HG03159 (cell line): ENCODE measurements around the gene TAF6L.
A peak's percentile ranks its signal among the peaks of the same experiment; 100 is the strongest.
"Not testable (repeated sequence)": the region's sequence is repeated elsewhere in the genome, so short reads cannot be mapped to it uniquely, and the experiment has no call there.

Experiments used
- ATAC-seq: cut with Tn5 transposase; IDR thresholded peaks from one replicate; pipeline ENCODE4 v1.9.1; 2021; ENCODE audit warnings: mild to moderate bottlenecking, moderate library complexity; ENCODE audit not compliant: unreplicated experiment

Gene TAF6L

GRCh38 chr11:62757846-62758788 is 13.1 kb upstream of the TAF6L start:
- ATAC-seq, result no peak

- not testable (repeated sequence) for ATAC-seq
These were observed 10.3 kb upstream of the TAF6L start for GRCh38 chr11:62760867-62761227.

- ATAC-seq, result no peak
These were observed 435 bp upstream of the TAF6L start for GRCh38 chr11:62770778-62771143.

GRCh38 chr11:62774407-62774806 is 3.2 kb downstream of the TAF6L start:
- no peak for ATAC-seq

GRCh38 chr11:62775646-62776045 is 4.5 kb downstream of the TAF6L start:
- ATAC-seq, result no peak

- ATAC-seq, result no peak
These were observed 6.2 kb downstream of the TAF6L start for GRCh38 chr11:62777389-62777788.

- no peak for ATAC-seq
These were observed 7.2 kb downstream of the TAF6L start for GRCh38 chr11:62778441-62778840.

- ATAC-seq, result no peak
These were observed 11.6 kb downstream of the TAF6L start for GRCh38 chr11:62782753-62783152.

- ATAC-seq, result peak; percentile 50
These were observed 15.3 kb downstream of the TAF6L start for GRCh38 chr11:62786318-62787004.

GRCh38 chr11:62787005-62787759 is 16.0 kb downstream of the TAF6L start, which contains the start of gene TMEM179B:
TSS of gene TMEM179B (plus strand) at chr11:62787402. CDS start at chr11:62787432, 30 bp downstream.
- peak; percentile 71 for ATAC-seq

- no peak for ATAC-seq
These were observed 17.8 kb downstream of the TAF6L start for GRCh38 chr11:62788991-62789390.

GRCh38 chr11:62789576-62789975 is 18.4 kb downstream of the TAF6L start:
- ATAC-seq, result no peak

GRCh38 chr11:62791501-62792201 is 20.5 kb downstream of the TAF6L start, which contains the start of gene TMEM223:
TSS of gene TMEM223 (minus strand) at chr11:62792006. CDS start at chr11:62791994, 12 bp downstream.
- peak; percentile 66 for ATAC-seq

GRCh38 chr11:62792202-62792575 is 21.0 kb downstream of the TAF6L start:
- no peak for ATAC-seq

- ATAC-seq, result no peak
These were observed 23.1 kb downstream of the TAF6L start for GRCh38 chr11:62794201-62794775.

GRCh38 chr11:62796281-62796680 is 25.1 kb downstream of the TAF6L start:
- no peak for ATAC-seq

GRCh38 chr11:62799486-62799885 is 28.3 kb downstream of the TAF6L start:
- no peak for ATAC-seq

- no peak for ATAC-seq
These were observed 29.9 kb downstream of the TAF6L start for GRCh38 chr11:62801071-62801470.

GRCh38 chr11:62804310-62805075 is 33.3 kb downstream of the TAF6L start:
- ATAC-seq, result no peak
